ENCODE measurements around the gene FXYD3. TPM values are rescaled to one million over a fixed set of nuclear protein-coding genes. Genes with fewer than 3 reads are reported as not detected.
A peak's percentile ranks its signal among the peaks of the same experiment; 100 is the strongest.

Gene FXYD3
- total RNA-seq, 2 donors from 2014 or later: 365 to 1,352 TPM

DNA sequence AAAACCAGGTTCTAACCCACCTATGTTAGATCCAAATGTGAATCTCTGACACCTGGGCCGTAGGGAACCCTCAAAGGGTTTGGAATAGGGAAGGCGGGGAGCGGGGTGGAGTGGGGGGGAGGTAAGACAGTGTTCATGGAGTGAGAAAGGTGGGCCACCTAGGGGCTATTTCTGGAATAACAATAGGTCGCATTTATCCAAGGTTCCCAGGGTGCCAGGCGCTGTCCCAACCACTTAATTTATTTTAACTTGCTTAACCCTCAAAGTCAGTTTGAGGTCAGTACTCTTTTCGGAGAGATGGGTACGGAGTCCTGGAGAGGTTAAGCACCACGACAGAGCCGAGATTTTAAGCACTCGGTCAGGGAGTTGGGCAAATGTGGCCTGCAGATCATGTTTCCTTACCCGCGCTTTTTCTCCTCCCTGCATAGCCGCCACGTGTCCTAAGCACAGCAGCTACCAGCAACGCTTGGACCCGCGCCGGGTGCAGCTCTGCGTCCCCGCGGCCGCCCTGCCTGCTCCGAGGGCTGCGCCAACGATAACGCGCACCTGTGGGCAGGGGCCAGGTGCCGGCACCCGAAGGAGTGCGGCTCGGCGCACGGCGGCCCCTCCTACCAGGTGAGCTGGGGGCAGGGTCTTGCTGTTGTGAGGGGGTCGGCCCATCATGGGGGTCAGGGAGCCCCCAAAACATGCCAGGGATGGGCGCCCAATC, 25.0 kb upstream of the FXYD3 start:
- no peak for TF ChIP-seq POLR2A (IDR thresholded peaks at IDR 0.05)
- TF ChIP-seq, protein P1, sequence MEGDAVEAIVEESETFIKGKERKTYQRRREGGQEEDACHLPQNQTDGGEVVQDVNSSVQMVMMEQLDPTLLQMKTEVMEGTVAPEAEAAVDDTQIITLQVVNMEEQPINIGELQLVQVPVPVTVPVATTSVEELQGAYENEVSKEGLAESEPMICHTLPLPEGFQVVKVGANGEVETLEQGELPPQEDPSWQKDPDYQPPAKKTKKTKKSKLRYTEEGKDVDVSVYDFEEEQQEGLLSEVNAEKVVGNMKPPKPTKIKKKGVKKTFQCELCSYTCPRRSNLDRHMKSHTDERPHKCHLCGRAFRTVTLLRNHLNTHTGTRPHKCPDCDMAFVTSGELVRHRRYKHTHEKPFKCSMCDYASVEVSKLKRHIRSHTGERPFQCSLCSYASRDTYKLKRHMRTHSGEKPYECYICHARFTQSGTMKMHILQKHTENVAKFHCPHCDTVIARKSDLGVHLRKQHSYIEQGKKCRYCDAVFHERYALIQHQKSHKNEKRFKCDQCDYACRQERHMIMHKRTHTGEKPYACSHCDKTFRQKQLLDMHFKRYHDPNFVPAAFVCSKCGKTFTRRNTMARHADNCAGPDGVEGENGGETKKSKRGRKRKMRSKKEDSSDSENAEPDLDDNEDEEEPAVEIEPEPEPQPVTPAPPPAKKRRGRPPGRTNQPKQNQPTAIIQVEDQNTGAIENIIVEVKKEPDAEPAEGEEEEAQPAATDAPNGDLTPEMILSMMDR (IDR thresholded peaks at IDR 0.05): peak; percentile 19 to 78 (median 77)

DNA sequence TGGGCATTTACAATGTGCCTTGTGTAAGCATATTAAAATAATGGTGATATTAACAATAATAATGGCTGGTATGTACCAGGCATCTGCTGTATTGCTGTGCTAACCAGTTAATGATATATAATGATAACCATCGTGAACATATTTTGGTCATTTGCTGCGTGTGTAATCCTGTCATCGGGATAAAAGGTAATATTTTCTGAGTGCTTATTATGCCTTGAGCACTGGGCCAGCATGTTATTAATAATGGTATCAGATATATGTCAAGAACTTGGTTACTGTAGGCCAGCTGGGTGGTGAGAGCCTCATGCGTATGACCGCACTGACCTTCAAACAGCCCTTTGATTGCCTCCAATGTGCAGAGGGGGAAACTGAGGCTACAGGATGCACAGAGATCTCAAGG, 22.2 kb upstream of the FXYD3 start:
- Histone ChIP-seq H3K9me3 (no peaks in the 10 kb centered on the region), H3K4me3 (no peak overlapping the region), H3K4me1 (replicated peaks) (no peaks in the 10 kb centered on the region), H3K36me3 (no peaks in the 10 kb centered on the region), H3K27ac (no peak overlapping the region), H3K27me3 (replicated peaks; ENCODE audit: insufficient read depth) (no peaks in the 10 kb centered on the region)
- intact Hi-C loops (cut with DNase I): no loop called here
- 82% methylated on average over 5 of the region's 5 CpGs for WGBS
- no peak for TF ChIP-seq POLR2A (IDR thresholded peaks at IDR 0.05)
- TF ChIP-seq POLR2AphosphoS5 (IDR thresholded peaks at IDR 0.05): no peak
- TF ChIP-seq, protein P1 (IDR thresholded peaks at IDR 0.05): no peak
- no peak for DNase-seq (ENCODE audit: low spot score)

More for the DNA sequence above, 25.0 kb upstream of the FXYD3 start:
- 5% methylated on average over 31 of the region's 36 CpGs for WGBS
- intact Hi-C loops (cut with DNase I): no loop called here
- peak; percentile 73 for DNase-seq (ENCODE audit: low spot score)
- no peaks in the 10 kb centered on the region for H3K36me3 ChIP-seq
- H3K4me3 ChIP-seq: peak overlapping the region in 1 of 2 donors; percentile 4
- no peaks in the 10 kb centered on the region for H3K9me3 ChIP-seq
- H3K4me1 ChIP-seq (replicated peaks): no peaks in the 10 kb centered on the region
- H3K27me3 ChIP-seq (replicated peaks; ENCODE audit: insufficient read depth): no peaks in the 10 kb centered on the region
- peak overlapping the region in 1 of 2 donors; percentile 32 for H3K27ac ChIP-seq

DNA sequence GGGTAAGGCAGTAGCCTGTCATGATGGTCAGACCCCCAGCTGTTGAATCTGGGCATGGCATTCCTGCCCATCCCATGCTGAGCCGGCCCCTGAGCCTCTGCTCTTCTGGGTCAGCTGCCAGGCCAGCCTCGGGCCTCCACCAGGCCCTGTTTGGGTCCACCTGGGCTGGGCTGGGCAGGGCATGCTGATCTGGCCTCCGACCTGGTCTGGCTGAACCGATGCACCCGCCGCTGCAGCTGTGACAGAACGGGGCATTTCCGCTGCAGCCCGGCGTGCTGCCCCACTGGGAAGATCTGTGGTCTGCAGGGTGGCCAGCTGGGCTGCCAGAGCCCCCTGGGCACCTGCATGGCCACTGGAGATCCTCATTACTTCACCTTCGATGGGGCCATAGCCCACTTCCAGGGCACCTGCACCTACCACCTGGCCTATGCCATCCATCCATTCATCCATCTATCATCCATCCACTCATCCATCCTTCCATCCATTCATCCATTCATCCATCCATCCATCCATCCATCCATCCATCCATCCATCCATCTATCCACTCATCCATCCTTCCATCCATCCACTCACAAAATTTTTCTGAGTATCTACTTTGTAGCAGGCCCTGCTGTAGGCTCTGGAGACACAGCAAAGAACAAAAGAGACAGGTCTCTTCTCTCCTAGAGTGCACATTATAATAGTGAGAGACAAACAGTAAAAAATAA, 21.5 kb upstream of the FXYD3 start:
- H3K36me3 ChIP-seq: no peaks in the 10 kb centered on the region
- 79% methylated on average over 4 of the region's 11 CpGs for WGBS
- H3K9me3 ChIP-seq: no peaks in the 10 kb centered on the region
- H3K27ac ChIP-seq: no peak overlapping the region
- H3K27me3 ChIP-seq (replicated peaks; ENCODE audit: insufficient read depth): no peaks in the 10 kb centered on the region
- no peak overlapping the region for H3K4me3 ChIP-seq
- H3K4me1 ChIP-seq (replicated peaks): no peaks in the 10 kb centered on the region
- intact Hi-C loops (cut with DNase I): no loop called here
- no peak for DNase-seq (ENCODE audit: low spot score)
- TF ChIP-seq POLR2AphosphoS5 (IDR thresholded peaks at IDR 0.05): no peak
- TF ChIP-seq POLR2A (IDR thresholded peaks at IDR 0.05): no peak
- TF ChIP-seq, protein P1 (IDR thresholded peaks at IDR 0.05): no peak

DNA sequence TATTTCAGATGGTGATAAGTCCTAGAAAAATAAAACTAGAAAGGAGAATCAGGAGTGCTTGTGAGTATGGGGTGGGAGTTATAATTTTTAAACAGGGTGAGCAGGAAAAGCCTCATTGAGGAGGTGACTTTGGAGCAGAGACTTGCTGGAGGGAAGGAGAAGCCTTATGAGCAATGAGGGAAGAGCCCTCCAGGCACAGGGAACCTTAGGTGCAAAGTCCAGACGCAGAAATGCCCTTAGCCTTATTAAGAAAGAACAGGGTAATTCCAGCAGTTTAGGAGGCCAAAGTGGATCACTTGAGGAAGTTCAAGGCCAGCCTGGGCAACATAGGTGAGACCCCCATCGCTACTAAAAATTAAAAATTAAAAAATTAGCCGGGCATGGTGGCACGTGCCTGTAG, 21.0 kb upstream of the FXYD3 start:
- intact Hi-C loops (cut with DNase I): no loop called here
- WGBS: 96% methylated on average over 4 of the region's 4 CpGs

More for the DNA sequence above, 21.0 kb upstream of the FXYD3 start:
- TF ChIP-seq POLR2A (IDR thresholded peaks at IDR 0.05) (no peak), POLR2AphosphoS5 (IDR thresholded peaks at IDR 0.05) (no peak)
- TF ChIP-seq, protein P1 (IDR thresholded peaks at IDR 0.05): no peak
- Histone ChIP-seq H3K27me3 (replicated peaks; ENCODE audit: insufficient read depth) (no peaks in the 10 kb centered on the region), H3K4me3 (no peak overlapping the region), H3K27ac (no peak overlapping the region), H3K4me1 (replicated peaks) (no peaks in the 10 kb centered on the region), H3K9me3 (no peaks in the 10 kb centered on the region), H3K36me3 (no peaks in the 10 kb centered on the region)
- no peak for DNase-seq (ENCODE audit: low spot score)

Data from prostate gland (tissue), 2 donors.